Suprapubic skin (tissue), 4 donors: ENCODE data around the gene AGPAT4.

Experiments used
- POLR2A ChIP-seq, 2 donors: fragments of 450-650 bp; IDR thresholded peaks; one replicate each; pipeline ENCODE4 v1.6.1; 2017; ENCODE audit warnings: antibody characterized with exemption in 2 of 2, mild to moderate bottlenecking in 2 of 2, moderate library complexity in 2 of 2
- POLR2AphosphoS5 ChIP-seq, 3 donors: sonication (generic); formaldehyde crosslinking; IDR thresholded peaks; one replicate each; pipeline ENCODE4 v1.6.1; 2017; ENCODE audit warnings: antibody characterized with exemption in 3 of 3
- TF ChIP-seq, protein P1 (sequence below), 2 donors: fragments of 200-600 bp in 1 of 2; fragments of 450-650 bp in 1 of 2; sonication (generic) in 1 of 2; IDR thresholded peaks; one replicate each; pipeline ENCODE4 v1.5.1; 2016 to 2019; ENCODE audit warnings: antibody characterized with exemption in 2 of 2, mild to moderate bottlenecking in 1 of 2, moderate library complexity in 1 of 2

DNA sequence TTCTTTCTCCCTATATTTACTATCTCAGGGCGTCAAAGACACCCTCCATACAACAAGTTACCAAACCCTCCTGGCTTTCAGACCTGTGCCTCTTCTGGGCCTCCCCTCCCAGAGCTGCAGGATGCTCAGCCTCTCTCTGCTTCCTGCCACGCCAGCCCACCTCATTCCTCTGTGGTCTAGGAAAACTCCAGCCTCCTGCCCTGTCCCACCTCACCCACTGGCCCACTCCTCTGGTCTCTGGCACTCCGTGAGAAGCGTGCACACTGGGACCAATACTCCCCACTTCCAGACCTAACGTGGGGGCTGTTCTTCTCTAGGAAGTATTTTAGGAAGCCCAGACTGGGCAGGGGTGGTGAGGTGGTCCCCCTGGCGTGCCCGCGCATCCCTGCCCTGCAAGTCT is 9.7 kb downstream of the AGPAT4 start:
- TF ChIP-seq, protein P1, sequence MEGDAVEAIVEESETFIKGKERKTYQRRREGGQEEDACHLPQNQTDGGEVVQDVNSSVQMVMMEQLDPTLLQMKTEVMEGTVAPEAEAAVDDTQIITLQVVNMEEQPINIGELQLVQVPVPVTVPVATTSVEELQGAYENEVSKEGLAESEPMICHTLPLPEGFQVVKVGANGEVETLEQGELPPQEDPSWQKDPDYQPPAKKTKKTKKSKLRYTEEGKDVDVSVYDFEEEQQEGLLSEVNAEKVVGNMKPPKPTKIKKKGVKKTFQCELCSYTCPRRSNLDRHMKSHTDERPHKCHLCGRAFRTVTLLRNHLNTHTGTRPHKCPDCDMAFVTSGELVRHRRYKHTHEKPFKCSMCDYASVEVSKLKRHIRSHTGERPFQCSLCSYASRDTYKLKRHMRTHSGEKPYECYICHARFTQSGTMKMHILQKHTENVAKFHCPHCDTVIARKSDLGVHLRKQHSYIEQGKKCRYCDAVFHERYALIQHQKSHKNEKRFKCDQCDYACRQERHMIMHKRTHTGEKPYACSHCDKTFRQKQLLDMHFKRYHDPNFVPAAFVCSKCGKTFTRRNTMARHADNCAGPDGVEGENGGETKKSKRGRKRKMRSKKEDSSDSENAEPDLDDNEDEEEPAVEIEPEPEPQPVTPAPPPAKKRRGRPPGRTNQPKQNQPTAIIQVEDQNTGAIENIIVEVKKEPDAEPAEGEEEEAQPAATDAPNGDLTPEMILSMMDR (IDR thresholded peaks at IDR 0.05): no peak
- TF ChIP-seq POLR2A (IDR thresholded peaks at IDR 0.05) (no peak), POLR2AphosphoS5 (IDR thresholded peaks at IDR 0.05) (no peak)
